Dermis blood vessel endothelial cell (primary cell): ENCODE results near the gene PTGS1. TPM values are rescaled to one million over a fixed set of nuclear protein-coding genes. Genes with fewer than 3 reads are reported as not detected.
"Not testable (repeated sequence)": the region's sequence is repeated elsewhere in the genome, so short reads cannot be mapped to it uniquely, and the experiment has no call there.

Experiments used
- DNase-seq: peaks from one replicate; pipeline ENCODE4 v3.0.0; 2010
- total RNA-seq: library from RNA; depleted of rRNA; stranded (reverse); fragments of >200 nt; gene quantifications from 2 replicates; pipeline ENCODE4 v1.2.3, GENCODE V29; 2014

Gene PTGS1
- 2.7 and 3.6 TPM in 2 replicates for total RNA-seq

GRCh38 chr9:122370869-122371755 lies at the start of gene PTGS1:
Gene PTGS1 (plus strand): TSS chr9:122371024. CDS start chr9:122371085, 61 bp downstream.
- DNase-seq = peak; percentile 50

DNA sequence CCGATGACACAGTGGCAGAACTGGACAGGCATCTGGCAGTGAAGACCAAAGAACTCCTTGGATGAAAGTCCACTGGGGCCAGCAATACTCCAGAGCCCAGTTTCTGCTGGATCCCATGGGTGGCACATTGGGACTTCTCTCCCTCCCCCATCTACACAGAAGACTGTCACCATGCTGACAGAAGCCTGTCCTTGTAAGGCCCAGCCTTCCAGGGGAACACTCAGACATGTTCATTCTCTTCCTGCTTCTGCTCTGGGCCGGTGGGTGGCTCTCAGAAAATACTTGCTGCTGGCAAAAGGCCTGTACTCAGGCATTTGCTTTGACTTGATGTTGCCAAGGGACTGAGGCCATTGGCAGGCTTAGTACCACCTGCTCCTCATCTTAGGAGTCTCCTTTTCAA lies 48.3 kb upstream of the PTGS1 start:
- no peak for DNase-seq

GRCh38 chr9:122324665-122325064 lies 46.2 kb upstream of the PTGS1 start:
- not testable (repeated sequence) for DNase-seq

GRCh38 chr9:122325124-122325523 lies 45.7 kb upstream of the PTGS1 start:
- peak; percentile 39 for DNase-seq

DNA sequence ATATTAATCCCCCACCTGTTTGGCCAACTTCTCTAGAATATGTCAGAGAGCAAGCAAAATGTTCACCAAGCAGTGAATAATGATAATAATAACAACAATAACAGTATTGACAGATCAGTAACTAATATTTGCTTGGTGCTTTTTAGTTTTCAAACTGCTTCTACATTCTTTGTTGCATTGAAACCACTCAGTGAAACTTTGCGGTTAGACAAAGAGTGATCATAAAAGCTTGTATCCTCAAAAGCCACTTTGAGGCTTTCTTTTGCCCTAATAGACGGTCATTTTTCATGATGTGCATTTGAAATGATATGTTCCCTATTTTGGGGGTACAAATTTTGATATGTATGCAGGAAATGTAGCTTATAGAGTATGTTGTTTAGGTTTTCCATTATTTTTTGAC lies 43.6 kb upstream of the PTGS1 start:
- no peak for DNase-seq

DNA sequence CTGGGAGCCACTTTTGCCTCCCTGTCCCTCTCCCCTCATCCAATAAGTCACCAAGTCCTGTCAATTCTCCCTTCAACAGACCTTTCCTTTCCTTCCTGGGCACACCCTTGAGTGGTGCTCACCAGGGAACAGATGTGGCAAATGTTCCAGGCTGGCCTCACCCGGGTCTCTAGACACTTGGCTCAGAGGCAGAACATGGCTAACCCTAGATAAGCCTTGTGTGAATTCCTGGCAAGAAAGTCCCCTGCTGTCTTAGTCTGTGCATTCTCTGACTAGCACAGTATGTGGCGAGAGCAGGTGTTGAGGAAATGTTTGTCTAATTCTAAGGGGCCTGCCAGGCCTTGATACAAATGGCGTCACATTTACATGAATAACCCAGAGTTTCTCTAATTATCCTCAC lies 41.2 kb upstream of the PTGS1 start:
- DNase-seq = peak; percentile 29

- not testable (repeated sequence) for DNase-seq
Measured at GRCh38 chr9:122330466-122330865, 40.4 kb upstream of the PTGS1 start.

GRCh38 chr9:122331523-122331927 lies 39.3 kb upstream of the PTGS1 start:
- no peak for DNase-seq

- peak; percentile 76 for DNase-seq
Measured at GRCh38 chr9:122332083-122332482, 38.7 kb upstream of the PTGS1 start.

GRCh38 chr9:122332644-122333043 lies 38.2 kb upstream of the PTGS1 start:
- peak; percentile 34 for DNase-seq

DNA sequence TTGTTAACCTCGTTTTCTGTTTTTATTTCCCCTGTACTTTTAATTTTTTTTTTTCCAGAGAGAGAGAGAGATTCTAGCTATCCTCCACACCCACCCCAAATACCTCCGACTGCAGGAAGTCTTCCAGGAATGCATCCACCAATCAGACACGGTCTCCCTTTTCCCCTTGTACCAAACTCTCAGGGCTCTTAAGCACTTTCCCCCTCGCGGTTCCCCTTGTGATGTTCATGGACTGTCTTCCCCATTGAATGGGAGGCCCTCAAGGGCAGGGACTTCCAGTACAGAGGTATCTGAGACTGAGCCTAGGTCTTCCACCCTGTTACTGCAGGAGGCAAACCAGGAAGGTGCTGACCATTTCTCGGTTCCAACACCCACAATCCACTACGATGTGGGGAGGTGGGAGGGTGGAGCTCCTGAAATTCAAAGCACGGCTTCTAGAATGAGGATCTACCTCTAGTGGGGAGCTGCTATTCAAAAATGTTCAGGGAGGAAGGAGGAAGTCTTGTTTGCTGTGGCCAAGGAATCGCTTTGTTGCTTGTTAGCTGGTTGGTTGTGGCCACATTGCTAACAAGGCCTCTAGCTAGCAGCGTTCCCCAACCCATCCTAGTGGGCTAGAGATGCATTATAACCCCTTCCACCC lies 37.5 kb upstream of the PTGS1 start:
- no peak for DNase-seq

DNA sequence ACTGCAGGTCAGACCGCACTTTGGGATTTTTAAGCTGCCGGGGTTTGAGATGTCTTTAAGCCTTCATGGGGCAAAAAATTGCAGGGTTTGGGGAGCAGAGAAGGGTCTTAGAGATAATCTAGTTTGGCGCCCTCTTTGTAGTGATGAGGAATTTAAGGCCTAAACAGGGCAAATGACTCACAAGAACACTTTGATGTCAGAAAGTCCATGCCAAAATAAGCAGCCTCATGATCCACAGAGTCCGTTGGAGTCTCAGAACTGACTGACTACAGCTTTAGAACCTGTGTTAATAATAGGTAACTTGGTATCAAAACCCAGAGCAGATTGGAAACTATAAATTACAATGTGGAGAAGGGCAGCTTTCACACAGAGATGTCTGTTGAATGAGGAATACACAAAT lies 35.9 kb upstream of the PTGS1 start:
- peak; percentile 57 for DNase-seq

GRCh38 chr9:122336189-122336588 lies 34.6 kb upstream of the PTGS1 start:
- DNase-seq = no peak

GRCh38 chr9:122336866-122337555 lies 33.8 kb upstream of the PTGS1 start:
- no peak for DNase-seq

GRCh38 chr9:122337556-122337929 lies 33.3 kb upstream of the PTGS1 start:
- no peak for DNase-seq

DNA sequence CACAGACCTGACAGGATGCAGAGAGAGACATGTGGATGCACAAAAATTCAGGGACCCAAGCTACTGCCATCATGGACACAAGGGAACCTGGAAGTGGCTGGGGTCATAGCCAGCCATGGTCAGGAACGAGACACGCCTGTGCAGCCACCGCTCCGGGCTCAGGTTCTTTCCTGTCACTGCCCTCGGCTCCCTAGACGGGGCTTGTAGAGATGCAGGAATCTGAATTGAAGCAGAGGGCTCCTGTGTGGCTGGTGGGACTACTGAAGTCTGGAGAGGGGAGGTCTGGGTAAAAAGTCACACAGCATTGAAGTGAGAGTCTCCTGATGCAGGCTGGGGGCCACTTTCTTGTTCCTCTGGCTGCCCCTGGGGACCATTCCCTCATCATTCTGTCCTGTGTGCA lies 32.3 kb upstream of the PTGS1 start:
- no peak for DNase-seq

DNA sequence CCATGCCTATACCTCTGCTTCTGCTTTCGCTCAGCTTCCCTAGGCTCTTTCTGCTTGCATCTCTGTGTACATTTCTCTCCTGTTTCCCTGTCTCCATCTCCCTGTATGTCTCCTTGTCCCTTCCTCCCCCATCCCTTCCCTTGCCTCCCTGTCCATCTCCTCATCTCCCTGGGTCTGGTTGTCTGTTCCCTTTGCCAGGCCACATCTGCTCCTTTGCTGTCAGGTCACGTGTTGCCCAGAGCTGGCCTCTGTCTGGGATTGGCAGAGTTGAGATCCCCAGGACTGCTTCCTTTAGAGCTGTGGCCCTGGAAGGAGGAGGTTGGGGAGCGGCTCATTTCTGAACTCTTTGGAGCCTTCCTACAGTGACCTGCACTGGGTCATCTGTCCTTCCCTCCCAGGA lies 31.8 kb upstream of the PTGS1 start:
- DNase-seq = no peak

- no peak for DNase-seq
Measured at GRCh38 chr9:122339579-122339978, 31.2 kb upstream of the PTGS1 start.

- DNase-seq = peak; percentile 91
Measured at GRCh38 chr9:122340161-122340560, 30.7 kb upstream of the PTGS1 start.

GRCh38 chr9:122342323-122343050 lies 28.3 kb upstream of the PTGS1 start:
- DNase-seq = no peak

GRCh38 chr9:122346478-122347347 lies 24.1 kb upstream of the PTGS1 start:
- DNase-seq = peak; percentile 75
